Type B pancreatic cell (in vitro differentiated cells): ENCODE data around the gene SMOC2. TPM values are rescaled to one million over a fixed set of nuclear protein-coding genes. Genes with fewer than 3 reads are reported as not detected.

Experiments
- DNase-seq: peaks from one replicate; pipeline ENCODE4 v3.0.0; 2021; ENCODE audit warnings: mixed read lengths; ENCODE audit not compliant: unreplicated experiment; ENCODE audit errors: extremely low spot score
- H3K27ac Mint-ChIP-seq: 2 replicates; pipeline ENCODE4 v1.8.0; 2021; ENCODE audit warnings: mild to moderate bottlenecking, mixed read lengths
- H3K27me3 Mint-ChIP-seq: 2 replicates; pipeline ENCODE4 v1.8.0; 2021; ENCODE audit warnings: mixed read lengths
- H3K36me3 Mint-ChIP-seq: 2 replicates; pipeline ENCODE4 v1.8.0; 2021; ENCODE audit warnings: mixed read lengths
- H3K4me1 Mint-ChIP-seq: one replicate; pipeline ENCODE4 v1.8.0; 2021; ENCODE audit warnings: mixed read lengths; ENCODE audit not compliant: unreplicated experiment
- H3K4me3 Mint-ChIP-seq: 2 replicates; pipeline ENCODE4 v1.8.0; 2021; ENCODE audit warnings: mild to moderate bottlenecking, mixed read lengths
- H3K9me3 Mint-ChIP-seq: 2 replicates; pipeline ENCODE4 v1.8.0; 2021; ENCODE audit warnings: mixed read lengths
- total RNA-seq: library from RNA; stranded (reverse); gene quantifications from 2 replicates; pipeline ENCODE4 v1.2.1, GENCODE V29; 2021; ENCODE audit warnings: low replicate concordance
- TF ChIP-seq, protein P1 (sequence below): fragments of 200-600 bp; sonication (generic); conservative IDR thresholded peaks from 2 replicates; pipeline ENCODE4 v1.5.0; 2021; ENCODE audit warnings: antibody characterized with exemption, mild to moderate bottlenecking

The SMOC2 gene
- total RNA-seq, 1 donor from 2014 or later: 18.9 TPM

DNA sequence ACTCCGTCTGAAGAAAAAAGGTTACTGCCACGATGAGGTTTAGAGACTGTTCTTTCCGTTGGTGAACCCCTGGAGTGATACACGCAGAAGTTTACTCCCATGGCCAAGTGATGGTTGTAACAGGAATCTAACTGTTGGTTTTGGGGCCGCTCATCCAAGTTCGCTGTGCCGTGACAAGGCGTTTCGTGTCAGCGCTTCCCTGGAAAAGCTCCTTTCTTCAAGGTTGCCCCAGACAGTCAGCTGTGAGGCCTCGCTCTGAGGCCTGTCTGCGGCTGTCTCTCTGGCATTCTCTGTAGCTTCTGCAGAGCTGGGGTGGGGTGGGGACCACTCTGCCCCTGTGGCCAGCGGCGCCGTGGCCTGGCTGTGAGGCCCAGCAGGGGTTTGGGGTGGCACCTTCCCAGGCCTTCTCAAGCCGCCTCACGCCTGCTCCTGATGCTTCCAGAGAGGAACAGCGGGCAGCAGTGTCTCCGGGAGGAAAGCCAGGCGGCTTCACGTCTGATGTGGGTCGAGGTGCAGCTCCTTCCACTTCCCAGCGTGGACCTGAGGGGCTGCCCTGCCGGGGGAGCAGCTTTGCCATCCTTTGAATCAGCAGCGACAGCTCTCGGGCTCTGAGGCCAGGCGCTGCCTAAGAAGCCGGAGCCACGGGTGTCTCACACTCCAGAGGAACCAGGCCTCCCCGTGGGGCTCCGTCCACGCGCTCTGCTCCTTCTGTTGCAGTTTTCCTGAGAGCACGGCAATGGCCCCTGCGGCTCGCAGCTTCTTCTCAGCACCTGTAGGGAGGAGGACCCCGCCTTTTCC is 76.2 kb downstream of the SMOC2 start:
- no peak overlapping the region for H3K27ac Mint-ChIP-seq
- TF ChIP-seq, protein P1, sequence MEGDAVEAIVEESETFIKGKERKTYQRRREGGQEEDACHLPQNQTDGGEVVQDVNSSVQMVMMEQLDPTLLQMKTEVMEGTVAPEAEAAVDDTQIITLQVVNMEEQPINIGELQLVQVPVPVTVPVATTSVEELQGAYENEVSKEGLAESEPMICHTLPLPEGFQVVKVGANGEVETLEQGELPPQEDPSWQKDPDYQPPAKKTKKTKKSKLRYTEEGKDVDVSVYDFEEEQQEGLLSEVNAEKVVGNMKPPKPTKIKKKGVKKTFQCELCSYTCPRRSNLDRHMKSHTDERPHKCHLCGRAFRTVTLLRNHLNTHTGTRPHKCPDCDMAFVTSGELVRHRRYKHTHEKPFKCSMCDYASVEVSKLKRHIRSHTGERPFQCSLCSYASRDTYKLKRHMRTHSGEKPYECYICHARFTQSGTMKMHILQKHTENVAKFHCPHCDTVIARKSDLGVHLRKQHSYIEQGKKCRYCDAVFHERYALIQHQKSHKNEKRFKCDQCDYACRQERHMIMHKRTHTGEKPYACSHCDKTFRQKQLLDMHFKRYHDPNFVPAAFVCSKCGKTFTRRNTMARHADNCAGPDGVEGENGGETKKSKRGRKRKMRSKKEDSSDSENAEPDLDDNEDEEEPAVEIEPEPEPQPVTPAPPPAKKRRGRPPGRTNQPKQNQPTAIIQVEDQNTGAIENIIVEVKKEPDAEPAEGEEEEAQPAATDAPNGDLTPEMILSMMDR: no peak
- H3K9me3 Mint-ChIP-seq: no peaks in the 10 kb centered on the region
- no peaks in the 10 kb centered on the region for H3K36me3 Mint-ChIP-seq
- no peak for DNase-seq
- no peak overlapping the region for H3K4me3 Mint-ChIP-seq
- H3K27me3 Mint-ChIP-seq: peaks cover 7% of the 10 kb centered on the region
- no peaks in the 10 kb centered on the region for H3K4me1 Mint-ChIP-seq

DNA sequence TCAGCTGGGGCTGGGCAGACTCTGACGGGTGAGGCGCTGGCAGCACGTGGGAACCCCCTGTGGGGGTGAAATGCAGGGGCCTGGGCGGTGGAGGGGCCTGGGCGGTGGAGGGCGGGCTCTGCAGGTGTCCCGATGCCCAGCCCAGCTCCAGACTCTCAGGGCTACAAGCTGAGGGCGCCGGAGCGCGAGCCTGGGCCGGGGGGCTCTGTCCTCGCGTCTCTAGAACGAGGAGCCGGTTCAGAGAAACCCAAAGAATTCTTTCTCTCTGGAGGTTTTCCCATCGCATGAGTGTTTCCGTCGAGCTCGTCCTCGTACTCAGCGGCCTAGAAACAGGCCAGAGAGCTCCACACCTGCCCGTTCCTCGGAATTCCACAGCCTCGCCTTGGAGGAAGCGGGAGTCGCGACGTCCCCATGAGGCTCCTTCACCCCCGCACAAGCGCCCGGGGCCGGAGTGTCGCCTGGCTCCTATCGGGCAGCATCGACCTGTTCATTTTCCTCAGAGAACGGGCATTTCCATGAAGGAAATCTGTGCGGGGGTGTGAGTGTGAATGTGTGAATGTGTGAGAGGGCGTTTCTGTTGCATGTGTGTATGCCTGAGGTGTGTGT is 76.9 kb downstream of the SMOC2 start:
- no peak overlapping the region for H3K27ac Mint-ChIP-seq
- no peak for DNase-seq
- no peaks in the 10 kb centered on the region for H3K36me3 Mint-ChIP-seq
- no peaks in the 10 kb centered on the region for H3K4me1 Mint-ChIP-seq
- TF ChIP-seq, protein P1: no peak
- H3K9me3 Mint-ChIP-seq: peaks cover 7% of the 10 kb centered on the region
- peaks cover 9% of the 10 kb centered on the region for H3K27me3 Mint-ChIP-seq
- H3K4me3 Mint-ChIP-seq: no peak overlapping the region

DNA sequence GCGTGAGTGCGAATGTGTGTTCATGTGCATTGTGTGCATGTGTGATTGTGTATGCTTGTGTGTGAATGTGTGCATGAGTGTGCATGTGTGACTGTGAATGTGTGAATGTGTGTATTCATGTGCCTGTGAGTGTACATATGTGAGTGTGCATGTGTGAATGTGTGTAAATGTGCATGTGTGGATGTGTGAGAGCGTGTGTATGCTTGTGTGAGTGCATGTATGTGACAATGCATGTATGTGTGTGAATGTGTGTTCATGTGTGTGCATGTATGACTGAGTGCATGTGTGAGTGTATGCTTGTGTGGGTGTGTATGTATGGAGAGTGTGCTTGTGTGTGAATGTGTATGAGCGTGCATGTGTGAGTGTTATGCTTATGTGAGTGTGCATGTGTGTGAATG is 77.4 kb downstream of the SMOC2 start:
- Mint-ChIP-seq H3K27me3 (peaks cover 9% of the 10 kb centered on the region), H3K4me3 (no peak overlapping the region), H3K27ac (no peak overlapping the region), H3K4me1 (no peaks in the 10 kb centered on the region), H3K36me3 (no peaks in the 10 kb centered on the region), H3K9me3 (peaks cover 7% of the 10 kb centered on the region)
- TF ChIP-seq, protein P1: no peak
- no peak for DNase-seq

DNA sequence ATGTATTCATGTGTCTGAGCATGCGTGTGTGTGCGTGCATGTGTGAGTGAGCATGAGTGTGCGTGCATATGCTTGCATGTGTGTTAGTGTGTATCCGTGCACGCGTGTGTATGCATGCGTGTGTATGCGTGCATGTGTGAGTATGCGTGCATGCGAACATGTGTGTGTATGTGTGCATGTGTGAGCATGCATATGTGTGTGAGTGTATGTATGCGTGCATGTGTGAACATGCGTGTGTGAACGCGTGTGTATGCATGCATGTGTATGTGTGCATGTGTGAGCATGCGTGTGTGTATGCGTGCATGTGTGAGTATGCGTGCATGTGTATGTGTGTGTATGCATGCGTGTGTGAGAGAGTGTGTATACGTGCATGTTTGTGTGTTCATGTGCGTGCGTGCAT is 77.9 kb downstream of the SMOC2 start:
- H3K27ac Mint-ChIP-seq: no peak overlapping the region
- peaks cover 9% of the 10 kb centered on the region for H3K27me3 Mint-ChIP-seq
- no peaks in the 10 kb centered on the region for H3K36me3 Mint-ChIP-seq
- no peaks in the 10 kb centered on the region for H3K4me1 Mint-ChIP-seq
- no peak overlapping the region for H3K4me3 Mint-ChIP-seq
- TF ChIP-seq, protein P1: no peak
- DNase-seq: no peak
- H3K9me3 Mint-ChIP-seq: peaks cover 7% of the 10 kb centered on the region

DNA sequence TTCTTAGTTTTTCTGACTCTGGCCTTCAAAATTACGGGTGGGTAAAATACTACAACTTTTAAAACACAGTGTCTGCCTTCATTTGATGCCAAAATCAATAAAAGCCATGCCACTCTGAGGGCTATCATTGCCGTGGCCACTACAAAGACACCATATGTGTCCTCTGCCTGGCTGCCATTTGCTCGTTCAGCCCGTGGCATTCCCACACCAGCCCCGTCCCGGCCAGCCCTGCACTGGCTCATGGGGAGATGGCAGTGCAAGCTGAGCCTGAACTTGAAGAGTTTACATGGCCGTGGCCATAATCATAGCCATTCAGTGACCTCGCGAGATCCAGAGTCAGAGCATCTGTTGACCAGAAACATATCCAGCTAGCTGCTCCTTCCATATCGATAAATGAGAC is 79.2 kb downstream of the SMOC2 start:
- TF ChIP-seq, protein P1: no peak
- H3K27me3 Mint-ChIP-seq: peaks cover 11% of the 10 kb centered on the region
- no peak overlapping the region for H3K27ac Mint-ChIP-seq
- no peaks in the 10 kb centered on the region for H3K36me3 Mint-ChIP-seq
- no peak for DNase-seq
- peaks cover 7% of the 10 kb centered on the region for H3K9me3 Mint-ChIP-seq
- H3K4me3 Mint-ChIP-seq: no peak overlapping the region
- H3K4me1 Mint-ChIP-seq: peaks cover 6% of the 10 kb centered on the region
